Measurements from ENCODE around the gene PRR19.

Gene PRR19

DNA sequence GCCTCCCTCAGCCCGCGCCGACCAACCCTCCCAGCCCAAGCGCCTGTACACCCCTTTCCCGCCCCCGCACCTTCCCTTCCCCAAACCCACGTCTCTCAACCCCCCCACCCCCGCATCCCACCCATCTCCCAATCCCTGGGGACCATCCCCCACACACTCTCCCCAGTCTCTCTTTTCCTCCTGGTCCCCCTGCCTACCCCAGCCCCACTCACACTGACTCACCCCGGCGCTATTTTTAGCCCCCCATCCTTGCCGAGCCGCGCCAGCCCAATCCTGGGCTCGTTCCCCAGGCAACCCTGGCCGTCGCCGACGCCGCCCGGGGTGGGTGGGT lies 21.2 kb upstream of the PRR19 start:
- Histone ChIP-seq H3K27me3 (ENCODE audit: control insufficient read depth, low read length) (no peaks in the 10 kb centered on the region), H3K4me1 (ENCODE audit: control insufficient read depth, low read length) (peaks cover 49% of the 10 kb centered on the region), H3K27ac (ENCODE audit: low read depth, low read length) (peak overlapping the region; percentile 89), H3K9me3 (ENCODE audit: control insufficient read depth, insufficient read depth, low read length) (no peaks in the 10 kb centered on the region), H3K9me2 (replicated peaks; ENCODE audit: control insufficient read depth, low read length) (no peaks in the 10 kb centered on the region), H4K20me1 (ENCODE audit: control insufficient read depth, insufficient read depth, low read depth, low read length) (0 out of 2 replicates have a peak, but pooled peaks cover 3% of the 10 kb centered on the region), H3K4me2 (ENCODE audit: low read length) (peak overlapping the region; percentile 99), H3F3A (ENCODE audit: control insufficient read depth, insufficient read depth) (peaks cover 12% of the 10 kb centered on the region), H3K4me3 (ENCODE audit: low read length) (peak overlapping the region; percentile 78), H3K79me2 (ENCODE audit: control insufficient read depth, low read length) (peaks cover 28% of the 10 kb centered on the region), H3K36me3 (ENCODE audit: control insufficient read depth, low read length) (peaks cover 2% of the 10 kb centered on the region)
- TF ChIP-seq, protein P1, sequence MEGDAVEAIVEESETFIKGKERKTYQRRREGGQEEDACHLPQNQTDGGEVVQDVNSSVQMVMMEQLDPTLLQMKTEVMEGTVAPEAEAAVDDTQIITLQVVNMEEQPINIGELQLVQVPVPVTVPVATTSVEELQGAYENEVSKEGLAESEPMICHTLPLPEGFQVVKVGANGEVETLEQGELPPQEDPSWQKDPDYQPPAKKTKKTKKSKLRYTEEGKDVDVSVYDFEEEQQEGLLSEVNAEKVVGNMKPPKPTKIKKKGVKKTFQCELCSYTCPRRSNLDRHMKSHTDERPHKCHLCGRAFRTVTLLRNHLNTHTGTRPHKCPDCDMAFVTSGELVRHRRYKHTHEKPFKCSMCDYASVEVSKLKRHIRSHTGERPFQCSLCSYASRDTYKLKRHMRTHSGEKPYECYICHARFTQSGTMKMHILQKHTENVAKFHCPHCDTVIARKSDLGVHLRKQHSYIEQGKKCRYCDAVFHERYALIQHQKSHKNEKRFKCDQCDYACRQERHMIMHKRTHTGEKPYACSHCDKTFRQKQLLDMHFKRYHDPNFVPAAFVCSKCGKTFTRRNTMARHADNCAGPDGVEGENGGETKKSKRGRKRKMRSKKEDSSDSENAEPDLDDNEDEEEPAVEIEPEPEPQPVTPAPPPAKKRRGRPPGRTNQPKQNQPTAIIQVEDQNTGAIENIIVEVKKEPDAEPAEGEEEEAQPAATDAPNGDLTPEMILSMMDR (IDR thresholded peaks at IDR 0.05; ENCODE audit: low read depth, low read length, poor library complexity, severe bottlenecking), result no peak
- no peak for TF ChIP-seq EZH2phosphoT487 (IDR thresholded peaks at IDR 0.05; ENCODE audit: borderline replicate concordance, low read length)

DNA sequence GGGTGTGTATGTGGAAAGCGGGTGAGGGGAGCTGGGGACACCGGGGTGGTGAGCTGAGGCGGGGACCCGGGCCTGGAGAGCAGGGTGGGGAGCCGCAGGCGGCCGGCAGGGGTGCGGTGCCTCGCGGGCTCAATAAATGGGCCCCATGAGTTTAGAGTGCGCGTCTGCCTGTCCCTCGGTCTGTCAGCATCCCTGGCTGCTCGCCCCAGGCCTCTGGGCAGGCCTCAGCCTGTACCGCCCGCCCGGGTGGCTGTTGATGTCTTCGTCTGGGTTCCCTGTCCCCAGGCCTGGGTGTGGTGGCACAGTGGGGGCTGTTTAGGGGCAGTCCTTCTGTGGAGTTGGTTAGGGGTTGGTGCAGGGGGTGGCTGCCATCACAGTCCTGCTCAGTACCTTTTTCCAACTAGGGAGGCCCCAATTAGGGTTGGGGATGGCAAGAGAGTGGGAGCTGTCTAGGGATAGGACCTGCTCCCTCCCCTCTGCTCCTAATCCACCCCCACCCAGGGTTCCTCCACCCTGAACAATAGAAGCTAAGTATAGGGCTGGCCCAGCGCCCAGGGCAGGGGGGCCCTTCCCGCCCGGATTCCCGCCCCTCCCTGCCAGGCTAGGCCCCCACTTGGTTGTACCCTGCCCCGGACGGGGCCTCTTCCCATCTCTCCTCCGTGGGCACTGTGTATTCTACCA lies 20.6 kb upstream of the PRR19 start:
- Histone ChIP-seq H3K79me2 (ENCODE audit: control insufficient read depth, low read length) (peaks cover 33% of the 10 kb centered on the region), H4K20me1 (ENCODE audit: control insufficient read depth, insufficient read depth, low read depth, low read length) (0 out of 2 replicates have a peak, but pooled peaks cover 3% of the 10 kb centered on the region), H3K27me3 (ENCODE audit: control insufficient read depth, low read length) (no peaks in the 10 kb centered on the region), H3K27ac (ENCODE audit: low read depth, low read length) (peak overlapping the region; percentile 89), H3K4me1 (ENCODE audit: control insufficient read depth, low read length) (peaks cover 54% of the 10 kb centered on the region), H3K36me3 (ENCODE audit: control insufficient read depth, low read length) (peaks cover 7% of the 10 kb centered on the region), H3F3A (ENCODE audit: control insufficient read depth, insufficient read depth) (peaks cover 12% of the 10 kb centered on the region), H3K9me3 (ENCODE audit: control insufficient read depth, insufficient read depth, low read length) (no peaks in the 10 kb centered on the region), H3K9me2 (replicated peaks; ENCODE audit: control insufficient read depth, low read length) (no peaks in the 10 kb centered on the region), H3K4me2 (ENCODE audit: low read length) (peak overlapping the region; percentile 99), H3K4me3 (ENCODE audit: low read length) (peak overlapping the region; percentile 78)
- no peak for TF ChIP-seq EZH2phosphoT487 (IDR thresholded peaks at IDR 0.05; ENCODE audit: borderline replicate concordance, low read length)
- TF ChIP-seq, protein P1 (IDR thresholded peaks at IDR 0.05; ENCODE audit: low read depth, low read length, poor library complexity, severe bottlenecking), result no peak

DNA sequence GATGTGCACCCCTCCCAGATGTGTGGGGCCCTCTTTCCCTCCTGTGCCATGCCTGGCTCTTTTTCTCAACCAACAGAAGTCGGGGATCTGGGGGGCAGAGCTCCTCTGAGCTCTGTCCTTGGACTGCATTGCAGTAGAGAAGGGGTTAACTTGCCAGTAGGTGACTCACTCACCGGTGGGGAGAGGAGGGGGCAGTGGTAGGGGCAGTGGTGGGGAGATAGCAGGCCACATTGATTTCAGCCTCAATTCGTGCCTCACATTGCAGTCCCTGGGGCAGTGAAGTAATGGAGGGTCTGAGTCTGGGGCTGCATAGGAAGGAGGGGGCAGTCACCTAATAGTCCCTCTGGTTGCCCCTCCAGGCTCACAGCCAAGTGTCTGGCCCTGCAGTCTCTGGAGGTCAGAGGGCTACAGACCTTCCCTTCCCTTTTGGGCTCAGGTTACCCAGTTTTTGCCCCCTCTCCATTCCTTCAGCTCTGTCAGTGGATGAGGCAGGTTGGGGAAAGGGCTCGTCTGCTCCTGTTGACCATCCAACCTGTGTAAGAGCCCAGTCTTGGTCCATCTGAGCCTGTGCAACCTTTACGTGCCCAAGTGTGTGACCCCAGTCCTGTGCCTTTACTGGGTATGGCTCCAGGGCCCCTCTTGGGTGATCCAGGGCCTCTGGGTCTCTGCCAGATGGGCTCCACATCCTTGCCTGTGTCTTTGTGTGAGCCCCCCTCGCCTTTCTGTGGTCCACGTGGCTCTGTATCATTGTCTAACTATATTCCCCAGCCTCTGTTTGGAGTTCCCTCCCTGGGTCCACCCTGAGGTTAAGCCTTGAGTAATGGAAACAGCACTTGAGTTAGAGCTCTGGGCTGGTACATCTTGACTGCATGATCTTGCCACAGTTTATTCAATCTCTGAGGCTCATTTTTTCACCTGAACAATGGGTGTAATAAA lies 19.8 kb upstream of the PRR19 start:
- TF ChIP-seq, protein P1 (IDR thresholded peaks at IDR 0.05; ENCODE audit: low read depth, low read length, poor library complexity, severe bottlenecking), result no peak
- no peak for TF ChIP-seq EZH2phosphoT487 (IDR thresholded peaks at IDR 0.05; ENCODE audit: borderline replicate concordance, low read length)
- Histone ChIP-seq H3K4me2 (ENCODE audit: low read length) (peak overlapping the region; percentile 99), H3K9me2 (replicated peaks; ENCODE audit: control insufficient read depth, low read length) (no peaks in the 10 kb centered on the region), H3K27ac (ENCODE audit: low read depth, low read length) (peak overlapping the region; percentile 89), H3K36me3 (ENCODE audit: control insufficient read depth, low read length) (peaks cover 13% of the 10 kb centered on the region), H3K4me3 (ENCODE audit: low read length) (peak overlapping the region; percentile 78), H3K79me2 (ENCODE audit: control insufficient read depth, low read length) (peaks cover 38% of the 10 kb centered on the region), H3K4me1 (ENCODE audit: control insufficient read depth, low read length) (peaks cover 61% of the 10 kb centered on the region), H3K27me3 (ENCODE audit: control insufficient read depth, low read length) (no peaks in the 10 kb centered on the region), H3F3A (ENCODE audit: control insufficient read depth, insufficient read depth) (peaks cover 12% of the 10 kb centered on the region), H4K20me1 (ENCODE audit: control insufficient read depth, insufficient read depth, low read depth, low read length) (0 out of 2 replicates have a peak, but pooled peaks cover 3% of the 10 kb centered on the region), H3K9me3 (ENCODE audit: control insufficient read depth, insufficient read depth, low read length) (no peaks in the 10 kb centered on the region)

All from DOHH2 (cell line).